GM12872 (cell line): ENCODE results near the gene PPP1R26.

ENCODE experiments used
- CTCF ChIP-seq: IDR thresholded peaks from 3 replicates; pipeline ENCODE4 v1.5.1; 2011; ENCODE audit warnings: low read depth, mild to moderate bottlenecking, low read length, moderate library complexity; ENCODE audit not compliant: insufficient read depth

Gene PPP1R26

DNA sequence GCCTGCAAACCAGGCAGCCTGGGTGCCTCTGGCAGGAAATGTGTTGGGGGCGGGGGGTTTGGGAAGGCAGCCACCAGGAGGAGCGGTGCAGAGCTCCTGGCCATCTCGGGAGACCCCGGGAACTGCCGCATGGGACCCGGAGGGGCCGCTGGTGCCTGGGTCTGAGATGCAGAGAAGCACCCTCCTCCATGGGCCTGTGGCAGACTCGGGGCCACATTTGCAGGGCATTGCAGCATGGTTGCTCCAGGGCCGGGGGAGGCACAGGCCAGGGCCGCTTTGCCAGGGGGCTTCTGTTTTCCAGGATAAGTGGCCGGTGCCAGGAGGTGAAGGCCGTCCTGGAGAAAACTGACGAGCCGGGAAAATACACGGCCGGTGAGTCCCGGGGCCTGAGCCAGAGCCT lies 43.3 kb downstream of the PPP1R26 start:
- no peak for TF ChIP-seq CTCF

DNA sequence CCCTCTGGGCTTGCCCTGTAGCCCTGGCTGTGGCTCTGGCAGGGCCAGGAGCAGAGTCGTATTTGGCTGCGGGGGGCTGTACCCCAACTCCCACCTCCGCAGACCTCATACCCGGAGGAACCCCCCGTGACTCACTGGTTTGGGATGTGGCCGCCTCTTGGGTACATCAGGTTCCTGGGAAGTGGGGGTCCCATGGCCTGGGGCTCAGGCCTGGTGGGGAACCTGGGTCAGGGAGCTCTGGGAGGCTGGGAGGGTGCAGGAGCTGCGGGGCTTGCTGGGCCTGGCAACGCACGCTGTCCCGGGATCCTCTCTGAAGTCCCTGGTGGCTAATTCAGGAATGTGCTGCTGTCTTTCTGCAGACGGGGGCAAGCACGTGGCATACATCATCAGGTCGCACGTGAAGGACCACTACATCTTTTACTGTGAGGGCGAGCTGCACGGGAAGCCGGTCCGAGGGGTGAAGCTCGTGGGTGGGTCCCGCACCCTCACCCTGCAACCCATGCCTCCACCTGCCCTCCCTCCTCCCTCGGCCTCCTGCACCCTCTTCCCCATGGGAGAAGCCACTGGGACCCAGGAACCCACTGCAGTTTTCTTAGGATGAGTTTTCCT lies 44.0 kb downstream of the PPP1R26 start:
- TF ChIP-seq CTCF = no peak

- TF ChIP-seq CTCF = no peak
Measured at GRCh38 chr9:135524130-135524861, 44.7 kb downstream of the PPP1R26 start.

- TF ChIP-seq CTCF = no peak
Measured at GRCh38 chr9:135525241-135526088, 45.9 kb downstream of the PPP1R26 start.

DNA sequence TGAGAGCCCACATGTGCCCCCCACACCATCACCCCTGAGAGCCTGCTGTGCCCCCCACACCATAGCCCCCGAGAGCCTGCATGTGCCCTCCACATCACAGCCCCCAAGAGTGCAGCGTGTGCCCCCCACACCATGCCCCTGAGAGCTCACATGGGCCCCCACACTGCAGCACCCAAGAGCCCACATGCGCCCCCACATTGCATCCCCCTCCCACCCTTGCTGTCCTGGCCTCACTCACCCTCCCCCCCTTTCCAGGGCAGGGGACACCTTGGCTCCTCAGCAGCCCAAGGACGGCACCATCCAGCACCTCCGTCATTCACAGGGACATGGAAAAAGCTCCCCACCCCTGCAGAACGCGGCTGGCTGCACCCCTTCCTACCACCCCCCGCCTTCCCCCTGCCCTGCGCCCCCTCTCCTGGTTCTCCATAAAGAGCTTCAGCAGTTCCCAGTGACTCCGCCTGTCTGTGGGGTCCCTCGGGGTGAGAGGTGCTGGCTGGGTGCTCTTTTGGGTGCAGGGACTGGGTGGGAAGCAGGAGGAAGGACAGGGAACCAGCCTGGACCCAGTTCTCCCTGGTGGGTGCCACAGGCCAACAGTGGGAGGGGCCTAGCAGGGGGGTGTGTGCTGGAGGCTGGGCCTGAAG lies 46.6 kb downstream of the PPP1R26 start:
- no peak for TF ChIP-seq CTCF

DNA sequence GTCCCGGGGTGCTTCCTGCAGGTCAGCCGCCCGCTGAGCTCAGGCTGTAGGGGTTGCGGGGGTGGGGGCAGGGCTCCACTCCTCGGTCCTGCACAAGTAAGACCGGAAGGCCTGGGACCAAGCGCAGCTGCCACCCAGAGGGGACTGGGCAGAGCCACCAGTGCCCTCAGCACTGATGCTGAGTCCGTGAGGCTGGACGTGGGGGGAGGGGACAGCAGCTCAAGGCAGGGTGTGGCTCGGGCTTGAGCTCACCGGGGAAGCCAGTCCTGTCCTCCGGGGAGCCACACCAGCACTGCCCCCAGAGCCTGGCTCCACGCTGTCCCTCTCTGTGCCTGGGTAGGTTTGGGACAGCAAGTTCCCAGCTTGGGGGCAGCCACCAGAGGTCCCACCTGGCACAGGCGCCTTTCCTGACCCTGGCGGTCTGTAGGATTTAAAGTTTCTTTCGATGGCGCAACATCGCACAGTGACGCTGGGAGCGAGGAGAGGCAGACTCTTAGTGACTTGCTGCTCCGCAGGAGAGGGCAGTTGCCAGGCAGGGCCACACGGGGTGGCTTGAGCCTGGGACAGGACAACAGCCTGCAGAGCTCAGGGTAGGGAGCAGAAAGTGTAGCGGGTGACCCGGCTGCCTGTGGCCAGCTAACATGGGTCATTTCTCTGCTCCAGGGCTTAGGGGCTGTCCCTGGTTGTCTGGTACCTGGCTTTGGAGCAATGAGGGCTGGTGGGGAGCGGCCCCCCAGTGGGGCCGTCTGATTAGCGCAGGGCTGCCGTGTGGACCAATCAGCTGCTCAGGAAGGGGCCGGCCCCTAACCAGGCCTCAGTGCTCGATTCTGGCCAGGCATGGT lies 47.4 kb downstream of the PPP1R26 start:
- TF ChIP-seq CTCF = no peak
